GM10847 (cell line): Measurements from ENCODE around the gene DACH2.

Experiments used
- POLR2A ChIP-seq: IDR thresholded peaks from 2 replicates; pipeline ENCODE4 v1.6.1; 2011; ENCODE audit not compliant: insufficient read length; ENCODE audit errors: extremely low read depth

Gene DACH2

DNA sequence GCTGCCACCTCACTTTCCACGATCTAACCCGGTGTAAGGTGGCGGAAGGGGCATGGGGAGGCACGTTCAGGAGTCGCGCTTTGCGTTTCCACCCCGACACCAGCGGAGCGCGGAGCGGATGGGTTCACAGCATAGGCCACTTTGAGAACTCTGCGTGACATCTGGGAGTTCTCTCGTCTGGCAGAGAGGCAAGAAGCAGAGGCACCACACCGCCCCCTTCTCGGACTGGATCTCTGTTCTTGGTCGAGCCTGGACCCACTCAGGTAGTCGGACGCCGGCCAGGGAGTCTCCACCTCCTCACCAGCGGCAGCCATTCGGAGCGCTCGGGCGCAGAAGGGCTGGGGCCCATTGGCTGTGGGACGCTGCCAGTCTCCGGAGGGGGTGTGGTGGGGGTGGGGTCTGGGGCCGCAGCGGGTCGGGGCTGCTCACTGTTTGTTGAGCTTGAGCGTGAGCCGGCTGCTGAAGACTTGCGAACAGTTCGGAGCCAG is at the start of gene DACH2:
DACH2 (plus strand) TSS at position 428 of the 488 bp plus-strand sequence.
- no peak for TF ChIP-seq POLR2A

DNA sequence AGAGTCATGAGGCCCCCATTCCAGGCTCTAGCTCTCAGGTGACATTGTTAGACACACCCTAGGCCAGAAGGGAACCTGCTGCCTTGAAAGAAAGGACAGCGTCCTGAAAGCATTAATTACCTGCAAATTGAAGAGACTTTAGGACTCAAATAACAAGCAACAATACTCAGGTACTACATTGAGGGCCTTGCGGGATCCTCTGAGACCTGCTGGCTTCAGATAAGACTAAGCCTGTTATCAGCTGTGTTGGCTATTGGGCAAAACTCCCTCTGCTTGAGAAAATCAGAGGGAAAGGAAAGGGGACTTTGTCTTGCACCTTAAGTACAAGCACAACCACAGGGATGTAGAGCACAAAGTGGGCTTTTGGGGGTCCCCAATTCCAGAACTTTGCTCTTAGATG is 45.9 kb upstream of the DACH2 start:
- TF ChIP-seq POLR2A = no peak

DNA sequence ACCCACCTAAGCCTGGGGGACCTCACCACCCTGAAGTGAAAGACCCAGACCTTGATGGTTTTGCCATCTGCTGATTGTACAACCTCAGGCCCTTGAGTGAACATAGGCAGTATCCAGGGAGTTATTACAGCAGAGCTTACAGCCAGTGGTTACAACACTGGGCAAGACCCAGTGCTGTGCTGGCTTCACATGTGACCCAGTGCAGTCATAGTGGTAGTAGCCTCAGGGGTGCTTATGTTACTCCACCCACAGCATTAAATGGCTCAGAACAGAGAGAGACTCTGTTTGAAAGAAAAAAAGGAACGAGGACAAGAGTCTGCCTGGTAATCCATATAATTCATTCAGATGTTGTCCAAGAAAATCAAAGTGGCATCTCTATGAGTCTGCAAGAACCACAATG is 45.2 kb upstream of the DACH2 start:
- TF ChIP-seq POLR2A = no peak

- TF ChIP-seq POLR2A = no peak
These were observed 43.7 kb upstream of the DACH2 start for GRCh38 chrX:86104526-86104925.

GRCh38 chrX:86121916-86122315 is 26.3 kb upstream of the DACH2 start:
- no peak for TF ChIP-seq POLR2A

GRCh38 chrX:86133761-86134160 is 14.5 kb upstream of the DACH2 start:
- TF ChIP-seq POLR2A = no peak

DNA sequence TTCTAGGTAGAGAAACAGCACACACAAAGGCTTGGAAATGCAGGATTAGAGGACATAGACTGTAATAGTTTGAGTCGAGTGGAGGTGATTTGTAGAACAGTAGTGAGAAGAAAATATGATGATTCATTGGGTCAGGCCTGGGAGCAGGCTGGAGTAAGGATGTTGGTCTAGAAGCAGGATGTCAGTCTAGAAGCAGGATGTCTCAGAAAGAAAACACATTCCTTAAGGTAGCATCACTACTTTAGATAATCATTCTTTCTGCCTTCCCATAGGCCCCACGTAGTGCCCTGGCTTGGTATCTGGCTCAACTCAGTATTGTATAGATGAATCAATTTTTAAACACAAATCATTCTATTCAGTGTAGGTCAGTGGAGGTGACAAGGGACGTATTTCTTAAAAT is 11.2 kb upstream of the DACH2 start:
- TF ChIP-seq POLR2A = no peak

GRCh38 chrX:86141786-86142185 is 6.5 kb upstream of the DACH2 start:
- TF ChIP-seq POLR2A = no peak

GRCh38 chrX:86146102-86146501 is 2.1 kb upstream of the DACH2 start:
- no peak for TF ChIP-seq POLR2A

DNA sequence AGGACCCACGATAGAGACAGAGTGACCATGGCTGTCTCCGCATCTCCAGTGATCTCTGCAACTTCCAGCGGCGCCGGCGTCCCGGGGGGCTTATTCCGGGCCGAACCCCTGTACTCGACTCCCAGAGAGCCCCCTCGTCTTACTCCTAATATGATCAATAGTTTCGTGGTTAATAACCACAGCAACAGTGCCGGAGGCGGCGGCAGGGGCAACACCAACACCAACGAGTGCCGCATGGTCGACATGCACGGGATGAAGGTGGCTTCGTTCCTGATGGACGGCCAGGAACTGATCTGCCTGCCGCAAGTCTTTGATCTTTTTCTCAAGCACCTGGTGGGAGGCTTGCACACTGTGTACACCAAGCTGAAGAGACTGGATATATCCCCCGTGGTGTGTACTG is 343 bp downstream of the DACH2 start:
- TF ChIP-seq POLR2A = no peak

- no peak for TF ChIP-seq POLR2A
These were observed 868 bp downstream of the DACH2 start for GRCh38 chrX:86149119-86149518.

GRCh38 chrX:86154553-86154952 is 6.3 kb downstream of the DACH2 start:
- no peak for TF ChIP-seq POLR2A

GRCh38 chrX:86171366-86171765 is 23.1 kb downstream of the DACH2 start:
- no peak for TF ChIP-seq POLR2A

DNA sequence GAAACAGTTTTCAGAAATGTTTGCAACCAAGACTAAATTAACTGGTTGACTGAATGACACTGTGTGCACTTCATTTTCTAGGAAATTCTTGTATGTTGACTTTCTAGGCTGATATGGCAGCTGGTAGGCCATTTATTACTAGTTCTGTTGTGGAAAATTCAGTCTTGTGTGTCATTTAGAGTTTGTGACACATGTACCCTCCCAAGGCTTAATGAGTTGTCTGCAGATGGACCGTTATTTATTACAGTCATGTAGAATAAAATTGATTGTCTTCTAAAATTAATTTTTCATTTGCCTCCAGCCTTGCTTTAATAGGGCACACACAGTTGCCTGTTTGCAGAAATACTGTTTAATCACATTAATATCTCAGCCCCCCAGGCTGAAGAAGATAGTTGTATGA is 30.7 kb downstream of the DACH2 start:
- no peak for TF ChIP-seq POLR2A

- no peak for TF ChIP-seq POLR2A
These were observed 44.6 kb downstream of the DACH2 start for GRCh38 chrX:86192827-86193226.

- no peak for TF ChIP-seq POLR2A
These were observed 46.5 kb downstream of the DACH2 start for GRCh38 chrX:86194758-86195157.

- TF ChIP-seq POLR2A = no peak
These were observed 47.1 kb downstream of the DACH2 start for GRCh38 chrX:86195343-86195742.

DNA sequence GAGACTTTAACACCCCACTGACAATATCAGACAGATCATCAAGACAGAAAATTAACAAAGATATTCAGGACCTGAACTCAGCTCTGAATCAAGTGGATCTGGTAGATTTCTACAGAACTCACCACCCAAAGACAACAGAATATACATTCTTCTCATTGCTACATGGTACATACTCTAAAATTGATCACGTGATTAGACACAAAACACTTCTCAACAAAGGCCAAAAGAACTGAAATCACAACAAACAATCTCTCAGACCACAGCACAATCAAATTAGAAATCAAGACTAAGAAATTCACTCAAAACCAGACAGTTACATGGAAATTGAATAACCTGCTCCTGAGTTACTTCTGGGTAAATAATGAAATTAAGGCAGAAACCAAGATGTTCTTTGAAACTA is 49.6 kb downstream of the DACH2 start:
- TF ChIP-seq POLR2A = no peak
